ENCODE results near the gene STAP2.

STAP2 gene

GRCh38 chr19:4327252-4327876, 11.3 kb downstream of the STAP2 start:
- peak; percentile 65 for DNase-seq (ENCODE audit: low spot score)

- no peak for DNase-seq (ENCODE audit: low spot score)
Measured at GRCh38 chr19:4326837-4327251, 11.8 kb downstream of the STAP2 start.

DNA sequence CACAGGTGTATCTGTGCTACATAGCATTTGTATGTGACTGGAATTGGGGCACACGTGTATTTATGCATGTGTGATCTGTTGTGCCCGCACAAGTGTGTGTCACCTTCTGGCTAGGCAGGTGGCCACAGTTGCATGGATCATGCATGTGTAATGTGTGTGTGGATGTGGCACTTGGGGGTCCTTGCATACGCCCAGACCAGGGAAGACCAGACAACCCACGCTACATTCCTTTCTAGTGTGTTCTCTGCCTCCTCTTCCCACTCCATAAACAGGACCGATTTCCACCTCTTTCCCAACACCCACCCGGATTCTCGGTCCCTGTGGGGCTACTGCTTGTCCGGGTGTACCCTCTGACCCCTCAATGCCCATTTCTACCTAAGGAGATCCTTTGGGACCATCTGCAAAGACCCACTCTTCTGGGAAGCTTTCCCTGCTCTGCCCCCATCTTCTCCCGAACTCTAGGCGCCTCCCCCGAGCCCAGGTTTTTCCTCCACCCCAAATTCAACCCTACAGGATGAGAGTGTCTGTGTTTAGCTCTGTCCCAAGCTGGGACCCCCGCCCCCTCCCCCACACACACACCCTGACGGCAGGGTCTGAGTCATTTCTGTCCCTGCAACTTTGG, 12.3 kb downstream of the STAP2 start:
- DNase-seq (ENCODE audit: low spot score), result no peak

DNA sequence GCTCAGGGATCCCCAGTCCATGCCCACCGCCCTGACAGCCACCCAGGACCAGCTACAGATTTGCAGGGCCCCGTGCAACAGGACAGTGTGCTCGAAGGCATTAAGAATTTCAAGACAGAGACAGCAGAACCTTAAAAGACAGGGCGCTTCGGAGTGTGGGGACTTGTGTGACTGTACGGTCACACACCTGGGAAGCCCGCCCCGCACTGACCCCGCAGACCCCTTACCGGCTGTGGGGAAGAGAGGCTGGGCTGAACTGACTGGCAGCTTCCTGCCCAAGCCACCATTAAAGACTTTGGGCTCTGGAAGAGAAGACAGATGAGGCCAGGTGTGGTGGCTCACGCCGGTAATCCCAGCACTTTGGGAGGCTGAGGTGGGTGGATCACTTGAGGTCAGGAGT, 14.4 kb downstream of the STAP2 start:
- no peak for DNase-seq (ENCODE audit: low spot score)

GRCh38 chr19:4323692-4324091, 14.9 kb downstream of the STAP2 start:
- DNase-seq (ENCODE audit: low spot score), result no peak

- DNase-seq (ENCODE audit: low spot score), result no peak
Measured at GRCh38 chr19:4322942-4323665, 15.5 kb downstream of the STAP2 start.

DNA sequence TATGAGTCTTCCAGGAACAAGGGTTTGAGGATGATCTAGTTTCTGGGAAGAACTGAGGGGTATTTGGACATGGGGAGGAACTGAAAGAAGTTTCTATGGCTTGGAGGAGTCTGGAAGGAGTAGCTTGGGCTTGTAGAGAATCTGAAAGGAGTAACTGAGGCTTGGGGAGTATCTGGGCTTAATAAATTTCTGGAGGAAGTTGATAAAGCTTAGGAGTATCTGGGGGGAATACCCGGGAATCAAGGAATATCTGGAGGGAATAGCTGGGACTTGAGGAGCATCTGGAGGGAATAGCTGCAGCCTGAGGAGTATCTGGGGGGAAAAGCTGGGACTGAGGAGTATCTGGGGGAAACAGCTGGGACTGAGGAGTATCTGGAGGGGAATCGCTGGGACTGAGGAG, 18.2 kb downstream of the STAP2 start:
- DNase-seq (ENCODE audit: low spot score), result no peak

DNA sequence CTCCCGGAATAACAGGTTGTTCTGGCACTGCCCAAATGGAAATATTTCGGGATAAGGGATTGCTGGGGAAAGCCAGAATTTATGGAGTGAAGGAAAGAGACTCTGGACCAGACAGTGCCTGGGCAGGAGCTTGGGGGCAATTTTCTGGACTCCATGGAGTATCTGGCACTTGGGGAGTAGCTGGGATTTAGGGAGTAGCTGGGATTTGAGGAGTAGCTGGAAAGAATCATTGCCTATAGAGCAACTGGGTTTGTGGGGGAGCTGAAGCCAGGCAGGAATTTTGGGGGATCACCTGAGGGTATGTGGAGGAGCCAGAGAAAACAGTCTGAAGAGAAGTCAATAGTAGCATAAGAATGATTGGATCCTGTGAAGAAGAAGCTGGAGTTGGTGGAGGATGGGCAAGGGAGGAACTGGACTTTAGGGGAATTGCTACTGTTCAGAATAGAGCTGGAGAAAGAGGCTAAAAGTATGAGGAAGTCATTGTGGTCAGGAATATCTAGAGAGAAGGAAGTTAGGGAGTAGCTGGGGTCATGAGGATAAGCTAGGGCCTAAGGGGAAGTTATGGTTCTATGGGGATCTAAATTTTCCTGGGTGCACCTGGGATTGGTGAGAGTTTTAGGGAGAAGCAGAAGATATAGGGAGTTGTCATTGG, 19.4 kb downstream of the STAP2 start:
- DNase-seq (ENCODE audit: low spot score), result no peak

DNA sequence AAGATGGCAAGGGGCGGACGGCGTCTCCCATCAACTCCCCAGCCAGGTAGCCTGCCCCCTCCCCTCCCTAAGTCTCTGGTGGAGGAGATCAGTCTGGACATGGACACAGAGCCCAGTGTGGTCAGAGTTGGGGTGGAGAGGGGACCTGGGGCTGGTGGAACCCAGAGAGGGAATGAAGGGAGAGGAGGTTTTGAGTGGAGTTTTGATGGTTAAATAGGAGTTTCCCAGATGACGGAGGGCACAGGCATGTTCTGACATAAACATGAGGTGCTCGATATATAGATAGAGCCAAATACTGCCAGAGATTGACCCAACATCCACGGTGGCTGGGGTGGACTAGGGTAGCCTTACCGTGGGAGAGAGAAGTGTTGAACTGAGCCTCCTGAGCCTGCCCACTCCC, 20.2 kb downstream of the STAP2 start:
- DNase-seq (ENCODE audit: low spot score), result no peak

DNA sequence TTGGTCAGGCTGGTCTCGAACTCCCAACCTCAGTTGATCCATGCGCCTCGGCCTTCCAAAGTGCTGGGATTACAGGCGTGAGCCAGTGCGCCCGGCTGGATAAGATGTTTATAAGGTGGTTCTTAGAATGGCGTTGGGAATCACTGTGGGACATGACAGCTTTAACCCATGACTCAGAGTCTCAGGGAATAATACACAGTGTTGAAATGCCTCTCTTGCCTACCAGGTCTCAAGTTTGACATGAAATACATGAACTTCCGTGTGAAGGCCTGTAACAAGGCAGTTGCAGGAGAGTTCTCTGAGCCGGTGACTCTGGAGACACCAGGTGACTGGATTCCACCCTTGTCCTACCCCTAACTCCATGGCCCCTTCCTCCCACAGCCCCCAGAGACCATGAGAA, 21.7 kb downstream of the STAP2 start:
- DNase-seq (ENCODE audit: low spot score), result no peak

DNA sequence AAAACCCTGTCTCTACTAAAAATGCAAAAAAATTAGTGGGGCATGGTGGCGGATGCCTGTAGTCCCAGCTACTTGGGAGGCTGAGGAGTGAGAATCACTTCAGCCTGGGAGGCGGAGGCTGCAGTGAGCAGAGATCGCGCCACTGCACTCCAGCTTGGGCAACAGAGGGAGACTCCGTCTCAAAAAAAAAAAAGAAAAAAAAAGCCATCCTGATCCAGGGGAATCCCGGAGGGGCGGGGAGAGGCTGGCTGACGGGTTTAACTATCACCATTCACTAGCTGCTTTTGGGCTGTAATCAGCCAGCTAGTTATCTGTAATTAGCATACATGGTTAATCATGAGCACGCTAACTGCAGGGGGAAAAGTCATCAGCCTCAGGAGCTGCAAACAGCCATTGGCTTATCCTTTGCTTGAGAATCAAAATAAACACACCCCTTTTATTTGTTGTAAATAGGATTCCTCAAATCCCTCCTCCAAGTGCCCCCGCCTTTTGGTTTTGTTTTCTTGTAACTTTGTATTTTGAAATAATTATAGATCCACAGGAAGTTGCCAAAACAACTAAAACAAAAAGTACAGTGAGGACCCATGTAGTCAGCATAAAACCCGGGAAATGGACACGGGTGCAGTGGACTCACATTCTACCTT, 24.7 kb downstream of the STAP2 start:
- DNase-seq (ENCODE audit: low spot score), result no peak

DNA sequence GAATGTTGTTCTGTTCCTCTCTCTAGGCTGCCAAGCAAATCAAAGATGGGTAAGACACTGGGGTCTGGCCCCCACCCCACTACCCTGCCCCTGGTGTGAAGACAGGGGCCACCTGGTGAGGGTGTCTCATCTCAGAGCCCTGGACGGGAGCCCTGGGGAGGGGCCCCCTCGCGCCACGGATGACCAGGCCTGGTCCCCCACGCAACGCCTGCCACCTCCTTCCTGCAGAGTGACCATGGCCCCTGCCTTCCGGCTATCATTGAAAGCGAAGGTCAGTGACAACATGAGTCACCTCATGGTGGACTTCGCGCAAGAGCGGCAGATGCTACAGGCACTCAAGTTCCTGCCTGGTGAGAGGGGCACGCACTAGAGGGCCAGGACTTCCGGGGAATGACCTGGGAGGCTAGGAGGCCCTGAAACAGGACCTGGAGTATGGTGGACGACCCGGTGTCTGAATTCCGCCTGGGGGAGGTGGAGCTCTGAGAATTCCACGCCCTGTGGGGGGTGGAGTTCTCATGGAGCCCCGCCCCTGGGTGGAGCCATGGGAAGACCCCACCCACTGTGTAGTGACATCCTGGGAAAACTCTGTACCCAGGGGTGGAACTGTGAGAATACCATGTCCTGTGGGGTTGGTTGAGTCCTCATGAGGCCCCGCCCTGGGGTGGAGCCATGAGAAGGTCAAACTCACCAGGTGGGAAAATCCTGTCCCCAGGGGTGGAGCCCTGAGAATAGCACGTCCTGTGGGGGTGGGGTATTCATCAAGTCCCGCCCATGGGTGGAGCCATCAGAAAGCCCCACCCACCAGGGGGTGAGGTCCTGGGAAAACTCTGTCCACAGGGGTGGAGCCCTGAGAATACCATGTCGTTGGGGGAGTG, 28.1 kb downstream of the STAP2 start:
- DNase-seq (ENCODE audit: low spot score), result no peak

DNA sequence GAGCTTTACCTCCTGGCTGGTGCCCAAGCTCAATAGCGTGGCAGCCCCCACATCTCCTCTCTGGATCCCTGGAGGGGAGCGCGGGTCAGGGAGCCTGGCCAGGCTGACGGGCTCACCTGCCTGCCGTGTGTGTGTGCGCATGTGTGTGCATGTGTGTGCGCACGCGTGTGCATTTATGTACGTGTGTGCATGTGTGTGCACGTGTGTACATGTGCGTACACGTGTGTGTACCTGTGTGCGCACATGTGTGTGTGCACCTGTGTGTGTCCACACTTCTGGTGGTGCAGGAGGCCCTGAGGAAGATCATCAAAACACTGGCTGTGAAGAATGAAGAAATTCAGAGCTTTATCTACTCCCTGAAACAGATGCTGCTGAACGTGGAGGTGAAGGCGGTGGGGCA, 33.0 kb downstream of the STAP2 start:
- no peak for DNase-seq (ENCODE audit: low spot score)

- DNase-seq (ENCODE audit: low spot score), result no peak
Measured at GRCh38 chr19:4305257-4305612, 33.4 kb downstream of the STAP2 start.

- peak; percentile 53 for DNase-seq (ENCODE audit: low spot score)
Measured at GRCh38 chr19:4304538-4305256, 33.9 kb downstream of the STAP2 start, which contains the start of gene FSD1. Gene FSD1, plus strand, starts transcription at chr19:4304598. Its CDS starts 149 bp downstream, at chr19:4304747.

- no peak for DNase-seq (ENCODE audit: low spot score)
Measured at GRCh38 chr19:4303819-4304537, 34.6 kb downstream of the STAP2 start.

DNA sequence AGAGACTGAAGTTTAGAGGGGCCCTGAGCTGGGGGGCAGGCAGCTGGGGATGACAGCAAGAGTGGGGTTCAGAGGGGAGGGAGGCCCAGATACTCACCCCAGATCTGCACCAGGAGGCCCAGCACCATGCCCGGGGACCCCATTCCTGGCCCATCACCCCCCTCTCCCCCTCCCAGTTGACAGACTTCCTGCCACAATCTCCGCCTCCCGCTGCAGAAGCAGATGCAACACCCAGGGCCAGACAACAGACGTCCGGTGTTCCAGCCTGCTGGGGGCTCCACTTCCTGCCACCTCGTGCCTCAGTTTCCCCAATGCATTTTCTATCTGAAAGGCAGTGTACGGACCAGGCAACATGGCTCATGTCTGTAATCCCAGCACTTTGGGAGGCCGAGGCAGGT, 36.4 kb downstream of the STAP2 start, which contains the start of gene TMIGD2:
TMIGD2 (minus strand) TSS at position 147 of the 398 bp plus-strand sequence; CDS start at position 143, 4 bp downstream.
- DNase-seq (ENCODE audit: low spot score), result no peak

DNA sequence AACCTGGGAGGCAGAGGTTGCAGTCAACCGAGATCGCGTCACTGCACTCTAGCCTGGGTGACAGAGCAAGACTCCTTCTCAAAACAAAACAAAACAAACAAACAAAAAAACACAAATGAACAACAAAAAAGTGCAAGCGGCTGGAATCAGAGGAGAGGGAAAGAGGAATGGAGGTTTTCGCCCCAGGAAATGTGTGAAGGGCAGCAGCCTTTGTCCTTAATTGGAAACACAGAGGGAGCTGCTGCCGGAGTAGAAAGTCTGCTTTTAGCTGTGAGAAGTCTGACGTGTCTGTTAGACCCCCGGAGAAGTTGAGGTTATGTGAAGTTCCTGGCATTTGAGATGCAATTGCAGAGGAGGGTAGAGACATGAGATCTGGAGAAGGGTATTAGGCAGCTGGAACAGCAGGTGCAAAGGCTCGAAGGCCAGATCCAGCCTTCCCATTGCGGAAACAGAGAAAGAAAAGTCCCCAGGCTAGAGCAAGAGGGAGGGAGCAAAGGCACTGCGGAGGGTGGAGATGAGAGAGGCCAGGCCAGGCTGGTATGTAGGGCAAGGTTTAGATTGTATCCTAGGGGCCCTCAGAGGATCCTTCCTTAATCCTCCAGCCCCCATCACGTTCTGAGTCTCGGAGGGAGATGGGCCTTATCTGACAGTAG, 36.9 kb downstream of the STAP2 start:
- no peak for DNase-seq (ENCODE audit: low spot score)

DNA sequence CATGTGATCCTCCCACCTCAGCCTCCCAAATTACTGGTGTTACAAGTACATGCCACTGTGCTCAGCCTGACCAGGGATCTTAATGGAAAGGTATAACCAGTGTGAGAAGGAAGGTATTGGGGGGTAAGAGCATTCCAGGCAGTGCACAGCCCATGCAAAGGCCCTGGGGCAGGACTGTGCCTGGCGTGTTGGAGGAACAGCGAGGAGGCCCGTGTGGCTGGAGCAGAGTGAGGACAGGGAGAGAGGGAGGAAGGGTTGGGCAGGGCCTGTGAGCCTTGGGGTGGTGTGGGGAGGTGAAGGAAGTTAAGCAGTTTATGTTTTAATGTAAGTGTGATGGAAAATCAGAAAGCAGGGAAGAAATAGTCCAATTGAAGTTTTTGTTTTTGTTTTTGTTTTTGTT, 38.0 kb downstream of the STAP2 start:
- DNase-seq (ENCODE audit: low spot score), result no peak

All from CD4-positive, alpha-beta T cell treated with Interleukin-15 for 4 hours (primary cell).